ENCODE data around the gene GDPD5.

- no peak for TF ChIP-seq SUZ12 (IDR thresholded peaks at IDR 0.05; ENCODE audit: extremely low read depth, insufficient read depth, insufficient read length)
- no peak for TF ChIP-seq YY1 (IDR thresholded peaks at IDR 0.05; ENCODE audit: insufficient read depth, insufficient read length)
- TF ChIP-seq ZNF274 (IDR thresholded peaks at IDR 0.05; ENCODE audit: low read depth, low read length) = no peak
Measured at GRCh38 chr11:75495749-75496304, 29.9 kb downstream of the GDPD5 start.

Measured in NT2/D1 (cell line).